HG03520 (cell line): Measurements from ENCODE around the gene NUDT3.
"Not testable (repeated sequence)": the region's sequence is repeated elsewhere in the genome, so short reads cannot be mapped to it uniquely, and the experiment has no call there.

ENCODE experiments used
- ATAC-seq: cut with Tn5 transposase; IDR thresholded peaks from one replicate; pipeline ENCODE4 v1.9.1; 2021; ENCODE audit warnings: mild to moderate bottlenecking, moderate library complexity; ENCODE audit not compliant: unreplicated experiment

The NUDT3 gene

GRCh38 chr6:34269658-34270341 is 122.7 kb downstream of the NUDT3 start:
- not testable (repeated sequence) for ATAC-seq

GRCh38 chr6:34269132-34269531 is 123.3 kb downstream of the NUDT3 start:
- ATAC-seq = not testable (repeated sequence)

GRCh38 chr6:34267746-34268145 is 124.7 kb downstream of the NUDT3 start:
- no peak for ATAC-seq

GRCh38 chr6:34263484-34263883 is 129.0 kb downstream of the NUDT3 start:
- not testable (repeated sequence) for ATAC-seq

GRCh38 chr6:34260576-34261267 is 131.7 kb downstream of the NUDT3 start:
- no peak for ATAC-seq

- no peak for ATAC-seq
Measured at GRCh38 chr6:34259529-34260069, 132.9 kb downstream of the NUDT3 start.

- ATAC-seq = not testable (repeated sequence)
Measured at GRCh38 chr6:34252395-34252794, 140.1 kb downstream of the NUDT3 start.

- ATAC-seq = peak; percentile 0
Measured at GRCh38 chr6:34249469-34250261, 142.8 kb downstream of the NUDT3 start.

- peak; percentile 67 for ATAC-seq
Measured at GRCh38 chr6:34248727-34249468, 143.6 kb downstream of the NUDT3 start, which contains the start of gene SMIM29. Gene SMIM29 (minus strand): TSS chr6:34249006. CDS start chr6:34247791, 1,215 bp downstream.

- no peak for ATAC-seq
Measured at GRCh38 chr6:34248198-34248726, 144.2 kb downstream of the NUDT3 start.

- no peak for ATAC-seq
Measured at GRCh38 chr6:34247481-34248197, 144.8 kb downstream of the NUDT3 start.

- no peak for ATAC-seq
Measured at GRCh38 chr6:34246563-34247391, 145.7 kb downstream of the NUDT3 start.

- no peak for ATAC-seq
Measured at GRCh38 chr6:34246249-34246562, 146.3 kb downstream of the NUDT3 start.

GRCh38 chr6:34245761-34246140 is 146.7 kb downstream of the NUDT3 start:
- not testable (repeated sequence) for ATAC-seq

- ATAC-seq = not testable (repeated sequence)
Measured at GRCh38 chr6:34245032-34245760, 147.3 kb downstream of the NUDT3 start.

GRCh38 chr6:34243901-34244884 is 148.3 kb downstream of the NUDT3 start:
- no peak for ATAC-seq

- no peak for ATAC-seq
Measured at GRCh38 chr6:34243131-34243771, 149.2 kb downstream of the NUDT3 start.
